Spleen (tissue), 11 donors: ENCODE measurements around the gene STRIT1. TPM values are rescaled to one million over a fixed set of nuclear protein-coding genes. Genes with fewer than 3 reads are reported as not detected.

ENCODE experiments used
- DNase-seq: peaks from one replicate; pipeline ENCODE4 v3.0.0-alpha.2; 2020
- H3K27ac ChIP-seq, 8 donors: fragments of 200-600 bp; sonication (generic) in 7 of 8; 1 replicate in 4 of 8; 2 replicates in 4 of 8; pipeline versions ENCODE4 v1.5.0 to v1.8.0; 2016 to 2021; ENCODE audit warnings: inconsistent platforms in 4 of 8, mild to moderate bottlenecking in 4 of 8, moderate library complexity in 1 of 8
- H3K27me3 ChIP-seq, 7 donors: fragments of 200-600 bp; sonication (generic) in 6 of 7; replicated peaks in 1 of 7; 1 replicate in 4 of 7; 2 replicates in 3 of 7; pipeline versions ENCODE4 v1.5.0 to v1.8.0; 2016 to 2021; ENCODE audit warnings: inconsistent platforms in 3 of 7, mild to moderate bottlenecking in 1 of 7
- H3K36me3 ChIP-seq, 6 donors: fragments of 200-600 bp; sonication (generic) in 5 of 6; 1 replicate in 4 of 6; 2 replicates in 2 of 6; pipeline versions ENCODE4 v1.5.0 to v1.8.0; 2016 to 2021; ENCODE audit warnings: inconsistent platforms in 2 of 6
- H3K4me1 ChIP-seq, 6 donors: fragments of 200-600 bp; sonication (generic) in 5 of 6; 1 replicate in 3 of 6; 2 replicates in 3 of 6; pipeline versions ENCODE4 v1.5.0 to v1.8.0; 2016 to 2021; ENCODE audit warnings: inconsistent platforms in 3 of 6
- H3K4me3 ChIP-seq, 8 donors: fragments of 200-600 bp; sonication (generic) in 7 of 8; 1 replicate in 4 of 8; 2 replicates in 4 of 8; pipeline versions ENCODE4 v1.5.0 to v1.8.0; 2016 to 2021; ENCODE audit warnings: inconsistent platforms in 4 of 8, mild to moderate bottlenecking in 4 of 8, moderate library complexity in 2 of 8
- H3K9me3 ChIP-seq, 8 donors: fragments of 200-600 bp; sonication (generic) in 7 of 8; 1 replicate in 4 of 8; 2 replicates in 4 of 8; pipeline versions ENCODE4 v1.5.0 to v1.8.0; 2016 to 2021; ENCODE audit warnings: inconsistent platforms in 4 of 8
- POLR2A ChIP-seq, 3 donors: fragments of 450-650 bp; IDR thresholded peaks; one replicate each; pipeline ENCODE4 v1.5.1; 2017; ENCODE audit warnings: antibody characterized with exemption in 3 of 3, mild to moderate bottlenecking in 1 of 3
- POLR2AphosphoS5 ChIP-seq, 3 donors: sonication (generic); formaldehyde crosslinking; IDR thresholded peaks; one replicate each; pipeline ENCODE4 v1.5.1; 2017; ENCODE audit warnings: antibody characterized with exemption in 3 of 3
- WGBS, 5 donors: extraction: QIAGEN DNeasy Blood & Tissue Kit in 3 of 5; methylation state at CpG; one replicate each; pipeline versions ENCODE4 v1.1.5 to v1.1.7; 2013 to 2018; 5-methylcytosine and 5-hydroxymethylcytosine counted together
- intact Hi-C: fragments of 100-400 bp; cut with DNase I; formaldehyde crosslinking; loops from one replicate; pipeline ENCODE4 v1.15.0; 2023; ENCODE audit warnings: low total_unique reads
- polyA plus RNA-seq, 3 donors: library from polyadenylated mRNA; stranded (reverse); fragments of 200-250 nt; gene quantifications; one replicate each; pipeline ENCODE4 v1.2.1, GENCODE V29; 2013
- total RNA-seq, 7 donors: library from RNA; depleted of rRNA in 3 of 7; stranded (reverse); fragments of >200 nt in 3 of 7; fragmentation: NEBNext Ultra II Directional in 4 of 7; extraction: Animal tissue kit (Norgen Biotek cat#: 25700) in 4 of 7; gene quantifications; one replicate each; pipeline versions ENCODE4 v1.1.0 to v1.2.1, GENCODE V29; 2016 to 2021
- TF ChIP-seq, protein P1 (sequence below), 11 experiments: fragments of 200-600 bp in 7 of 11; fragments of 450-650 bp in 4 of 11; sonication (generic) in 4 of 11; IDR thresholded peaks in 8 of 11; conservative IDR thresholded peaks in 3 of 11; 1 replicate in 7 of 11; 2 replicates in 4 of 11; pipeline versions ENCODE4 v1.4.0 to v1.8.0; 2016 to 2021; ENCODE audit warnings: antibody characterized with exemption in 11 of 11, inconsistent platforms in 4 of 11, mild to moderate bottlenecking in 1 of 11
- donor health status: healthy with polysubstance abuse.
- donor health status: DM: no; HTN: no; CAD: no; lungs with moderate emphysema.
- donor health status: DM: no; HTN: no; CAD: no.
- donor health status: Bipolar disorder and iron deficiency.
- donor health status: healthy.
- donor health status: DM: no; HTN: no; CAD: no.
- donor health status: DM: yes; HTN: yes; CAD: no.

Gene STRIT1
- total and polyA plus RNA-seq, 10 donors = 0.43 TPM; not detected in 9

DNA sequence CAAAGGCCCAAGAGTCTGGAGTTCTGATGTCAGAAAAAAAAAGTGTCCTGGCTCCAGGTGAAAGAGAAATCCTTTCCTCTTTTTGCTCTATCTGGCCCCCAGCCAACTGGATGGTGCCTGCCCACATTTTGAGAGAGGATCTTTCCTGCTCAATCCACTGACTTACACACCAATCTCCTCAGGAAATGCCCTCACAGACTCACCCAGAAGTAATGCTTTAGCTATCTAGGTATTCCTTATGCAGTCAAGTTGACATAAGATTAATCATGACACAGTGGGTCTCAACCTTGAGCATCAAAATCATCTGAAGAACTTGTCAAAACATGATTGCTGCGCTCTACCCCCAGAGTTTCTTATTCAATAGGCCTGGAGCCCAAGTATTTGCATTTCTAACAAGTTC lies 31.2 kb downstream of the STRIT1 start:
- no peak overlapping the region for H3K27ac ChIP-seq
- H3K4me3 ChIP-seq = no peak overlapping the region
- DNase-seq = no peak
- WGBS, 5 donors = 82 to 94% (median 91%) methylated on average over 1 of the region's 1 CpG
- H3K9me3 ChIP-seq = no peaks in the 10 kb centered on the region
- intact Hi-C loops = no loop called here
- no peaks in the 10 kb centered on the region for H3K27me3 ChIP-seq
- H3K4me1 ChIP-seq = no peaks in the 10 kb centered on the region
- TF ChIP-seq POLR2A (IDR thresholded peaks at IDR 0.05) = no peak
- TF ChIP-seq, protein P1, sequence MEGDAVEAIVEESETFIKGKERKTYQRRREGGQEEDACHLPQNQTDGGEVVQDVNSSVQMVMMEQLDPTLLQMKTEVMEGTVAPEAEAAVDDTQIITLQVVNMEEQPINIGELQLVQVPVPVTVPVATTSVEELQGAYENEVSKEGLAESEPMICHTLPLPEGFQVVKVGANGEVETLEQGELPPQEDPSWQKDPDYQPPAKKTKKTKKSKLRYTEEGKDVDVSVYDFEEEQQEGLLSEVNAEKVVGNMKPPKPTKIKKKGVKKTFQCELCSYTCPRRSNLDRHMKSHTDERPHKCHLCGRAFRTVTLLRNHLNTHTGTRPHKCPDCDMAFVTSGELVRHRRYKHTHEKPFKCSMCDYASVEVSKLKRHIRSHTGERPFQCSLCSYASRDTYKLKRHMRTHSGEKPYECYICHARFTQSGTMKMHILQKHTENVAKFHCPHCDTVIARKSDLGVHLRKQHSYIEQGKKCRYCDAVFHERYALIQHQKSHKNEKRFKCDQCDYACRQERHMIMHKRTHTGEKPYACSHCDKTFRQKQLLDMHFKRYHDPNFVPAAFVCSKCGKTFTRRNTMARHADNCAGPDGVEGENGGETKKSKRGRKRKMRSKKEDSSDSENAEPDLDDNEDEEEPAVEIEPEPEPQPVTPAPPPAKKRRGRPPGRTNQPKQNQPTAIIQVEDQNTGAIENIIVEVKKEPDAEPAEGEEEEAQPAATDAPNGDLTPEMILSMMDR (IDR thresholded peaks at IDR 0.05 in 8 of 11, conservative IDR thresholded peaks at IDR 0.05 in 3 of 11) = no peak
- TF ChIP-seq POLR2AphosphoS5 (IDR thresholded peaks at IDR 0.05) = no peak
- no peaks in the 10 kb centered on the region for H3K36me3 ChIP-seq

DNA sequence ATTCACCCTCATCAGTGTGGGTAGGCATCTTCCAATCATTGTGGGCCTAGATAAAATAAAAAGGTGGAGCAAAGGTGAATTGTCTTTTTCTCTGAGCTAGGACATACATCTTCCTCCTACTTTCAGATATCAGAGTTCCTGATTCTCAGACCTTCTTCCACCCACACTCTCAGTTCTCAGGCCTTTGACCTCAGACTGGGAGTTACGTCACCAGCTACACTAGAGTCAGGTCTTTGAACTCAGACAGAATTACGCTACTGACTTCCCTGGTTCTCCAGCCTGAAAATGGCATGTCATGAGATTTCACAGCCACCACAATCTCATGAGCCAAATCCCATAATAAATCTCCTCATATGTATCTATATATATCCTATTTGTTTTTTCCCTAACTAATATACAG lies 39.0 kb downstream of the STRIT1 start:
- Histone ChIP-seq H3K4me1 (no peaks in the 10 kb centered on the region), H3K36me3 (no peaks in the 10 kb centered on the region), H3K27me3 (no peaks in the 10 kb centered on the region), H3K4me3 (no peak overlapping the region), H3K27ac (no peak overlapping the region), H3K9me3 (peaks cover 0 to 2% (median 0%) of the 10 kb centered on the region in 8 donors)
- DNase-seq = no peak
- 61 to 80% (median 76%) methylated on average over 2 of the region's 2 CpGs for WGBS, 5 donors
- TF ChIP-seq, protein P1 (IDR thresholded peaks at IDR 0.05 in 8 of 11, conservative IDR thresholded peaks at IDR 0.05 in 3 of 11) = no peak
- no peak for TF ChIP-seq POLR2A (IDR thresholded peaks at IDR 0.05)
- intact Hi-C loops = no loop called here

DNA sequence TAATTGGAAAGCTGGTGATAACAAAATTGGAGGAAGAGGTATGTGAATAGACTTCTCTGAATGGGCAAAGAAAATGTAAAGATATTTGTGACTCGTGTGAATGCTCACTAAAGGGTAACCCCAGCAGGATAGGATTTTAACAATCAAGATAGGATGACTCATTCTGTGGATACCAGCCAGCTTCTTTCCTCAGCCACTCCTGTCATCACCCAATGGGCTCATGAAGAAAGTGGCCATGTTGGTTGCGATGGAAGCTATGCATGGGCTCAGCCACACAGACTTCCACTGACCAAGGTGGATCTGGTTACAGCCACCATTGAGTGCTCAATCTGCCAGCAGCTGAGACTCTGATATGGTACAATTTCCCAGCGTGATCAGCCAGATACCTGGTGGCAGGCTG lies 40.9 kb downstream of the STRIT1 start:
- Histone ChIP-seq H3K9me3 (peaks cover 0 to 11% (median 5%) of the 10 kb centered on the region in 8 donors), H3K27ac (no peak overlapping the region), H3K27me3 (no peaks in the 10 kb centered on the region), H3K4me1 (no peaks in the 10 kb centered on the region), H3K36me3 (no peaks in the 10 kb centered on the region), H3K4me3 (no peak overlapping the region)
- TF ChIP-seq POLR2A (IDR thresholded peaks at IDR 0.05) = no peak
- no peak for TF ChIP-seq POLR2AphosphoS5 (IDR thresholded peaks at IDR 0.05)
- TF ChIP-seq, protein P1 (IDR thresholded peaks at IDR 0.05 in 8 of 11, conservative IDR thresholded peaks at IDR 0.05 in 3 of 11) = no peak
- intact Hi-C loops = no loop called here
- DNase-seq = no peak
- 84 to 92% (median 89%) methylated on average over 2 to 3 of the region's 3 CpGs for WGBS, 5 donors

DNA sequence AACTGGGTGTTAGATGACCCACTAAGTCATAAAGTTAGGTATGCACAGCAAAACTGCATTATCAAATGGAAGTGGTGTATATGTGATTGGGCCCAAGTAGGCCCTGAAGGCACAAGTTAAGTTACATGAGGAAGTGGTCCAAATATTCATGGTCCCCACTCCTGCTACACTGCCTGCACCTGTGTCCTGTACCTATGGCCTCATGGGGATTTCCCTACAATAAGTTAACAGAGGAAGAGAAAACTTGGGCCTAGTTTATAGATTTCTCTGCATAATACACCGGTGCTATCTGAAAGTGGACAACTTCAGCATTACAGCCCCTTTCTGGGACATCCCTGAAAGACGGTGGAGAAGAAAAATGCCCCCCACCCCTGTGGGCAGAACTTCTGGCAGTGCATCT lies 41.5 kb downstream of the STRIT1 start:
- H3K4me3 ChIP-seq = no peak overlapping the region
- H3K27ac ChIP-seq = no peak overlapping the region
- no peak for DNase-seq
- intact Hi-C loops = no loop called here
- no peaks in the 10 kb centered on the region for H3K4me1 ChIP-seq
- TF ChIP-seq POLR2A (IDR thresholded peaks at IDR 0.05) = no peak
- no peak for TF ChIP-seq POLR2AphosphoS5 (IDR thresholded peaks at IDR 0.05)
- TF ChIP-seq, protein P1 (IDR thresholded peaks at IDR 0.05 in 8 of 11, conservative IDR thresholded peaks at IDR 0.05 in 3 of 11) = no peak
- H3K9me3 ChIP-seq = peaks cover 0 to 11% (median 5%) of the 10 kb centered on the region in 8 donors
- no peaks in the 10 kb centered on the region for H3K27me3 ChIP-seq
- H3K36me3 ChIP-seq = no peaks in the 10 kb centered on the region
- WGBS, 5 donors = 33 to 87% (median 41%) methylated on average over 1 to 2 of the region's 2 CpGs
